Stimulated activated CD4-positive, alpha-beta T cell treated with anti-CD3 and anti-CD28 coated beads, Interleukin-4, amount 100 ng/mL, for 48 hours (primary cell): ENCODE data around the gene ADAMTS4.

Experiments
- DNase-seq, 2 donors: peaks; one replicate each; pipeline ENCODE4 v3.0.0-alpha.2; 2020; ENCODE audit warnings: low read depth in 2 of 2

The ADAMTS4 gene

GRCh38 chr1:161172776-161173376 lies 26.0 kb downstream of the ADAMTS4 start:
- DNase-seq = no peak

- DNase-seq = no peak
These were observed 26.5 kb downstream of the ADAMTS4 start for GRCh38 chr1:161172349-161172748.

GRCh38 chr1:161171696-161172095 lies 27.2 kb downstream of the ADAMTS4 start:
- no peak for DNase-seq

GRCh38 chr1:161171191-161171590 lies 27.7 kb downstream of the ADAMTS4 start:
- no peak for DNase-seq

- DNase-seq = no peak
These were observed 29.9 kb downstream of the ADAMTS4 start for GRCh38 chr1:161168906-161169305.

GRCh38 chr1:161166669-161167548 lies 31.9 kb downstream of the ADAMTS4 start:
- no peak for DNase-seq

GRCh38 chr1:161165742-161166668 lies 32.8 kb downstream of the ADAMTS4 start, which contains the start of gene PPOX:
PPOX (plus strand) TSS chr1:161166426; CDS start chr1:161166848, 422 bp downstream.
- DNase-seq = peak; percentile 74 to 90

GRCh38 chr1:161164901-161165610 lies 33.8 kb downstream of the ADAMTS4 start:
- no peak for DNase-seq

GRCh38 chr1:161163793-161164192 lies 35.1 kb downstream of the ADAMTS4 start:
- DNase-seq = no peak

GRCh38 chr1:161162806-161163205 lies 36.0 kb downstream of the ADAMTS4 start:
- no peak for DNase-seq

GRCh38 chr1:161162052-161162451 lies 36.8 kb downstream of the ADAMTS4 start:
- no peak for DNase-seq

GRCh38 chr1:161161652-161162051 lies 37.2 kb downstream of the ADAMTS4 start:
- no peak for DNase-seq

GRCh38 chr1:161160671-161161145 lies 38.1 kb downstream of the ADAMTS4 start:
- DNase-seq = no peak

- no peak for DNase-seq
These were observed 39.0 kb downstream of the ADAMTS4 start for GRCh38 chr1:161159913-161160243.

GRCh38 chr1:161159087-161159912 lies 39.6 kb downstream of the ADAMTS4 start, which contains the start of gene USP21:
USP21 (plus strand) TSS chr1:161159500; CDS start chr1:161160641, 1,141 bp downstream.
- peak; percentile 87 to 89 for DNase-seq

GRCh38 chr1:161158316-161159010 lies 40.4 kb downstream of the ADAMTS4 start:
- DNase-seq = no peak

GRCh38 chr1:161157867-161158266 lies 41.0 kb downstream of the ADAMTS4 start:
- DNase-seq = no peak

GRCh38 chr1:161153682-161154337 lies 45.0 kb downstream of the ADAMTS4 start, which contains the start of gene UFC1:
UFC1 (plus strand) TSS chr1:161153978; CDS start chr1:161153998, 20 bp downstream.
- DNase-seq = peak; percentile 61 to 68

GRCh38 chr1:161153176-161153575 lies 45.7 kb downstream of the ADAMTS4 start:
- no peak for DNase-seq
